Islet of Langerhans (tissue), 1 donor: ENCODE data around the gene PIWIL4.

Experiments
- FAIRE-seq: peaks from one replicate; lab custom pipeline; 2011; peaks lifted over from hg19 to GRCh38; lab: Jason Lieb, UNC

Gene PIWIL4

GRCh38 chr11:94567181-94567670, at the start of gene PIWIL4:
TSS of gene PIWIL4 (plus strand) at chr11:94567368. CDS start at chr11:94567519, 151 bp downstream.
- no peak for FAIRE-seq

GRCh38 chr11:94518300-94518699, 48.9 kb upstream of the PIWIL4 start:
- FAIRE-seq = no peak

- peak; percentile 99 for FAIRE-seq
Observed at GRCh38 chr11:94519478-94520084, 47.6 kb upstream of the PIWIL4 start.

- no peak for FAIRE-seq
Observed at GRCh38 chr11:94521684-94522083, 45.5 kb upstream of the PIWIL4 start.

GRCh38 chr11:94524341-94524740, 42.8 kb upstream of the PIWIL4 start:
- no peak for FAIRE-seq

GRCh38 chr11:94525546-94526324, 41.4 kb upstream of the PIWIL4 start:
- no peak for FAIRE-seq

- FAIRE-seq = no peak
Observed at GRCh38 chr11:94526645-94527438, 40.3 kb upstream of the PIWIL4 start.

GRCh38 chr11:94528551-94528950, 38.6 kb upstream of the PIWIL4 start:
- FAIRE-seq = no peak

- FAIRE-seq = no peak
Observed at GRCh38 chr11:94532211-94532610, 35.0 kb upstream of the PIWIL4 start.

GRCh38 chr11:94533206-94533605, 34.0 kb upstream of the PIWIL4 start:
- no peak for FAIRE-seq

- no peak for FAIRE-seq
Observed at GRCh38 chr11:94533696-94534630, 33.2 kb upstream of the PIWIL4 start.

- FAIRE-seq = no peak
Observed at GRCh38 chr11:94536386-94536785, 30.8 kb upstream of the PIWIL4 start.

- FAIRE-seq = no peak
Observed at GRCh38 chr11:94537031-94537600, 30.1 kb upstream of the PIWIL4 start.

- no peak for FAIRE-seq
Observed at GRCh38 chr11:94539420-94539819, 27.7 kb upstream of the PIWIL4 start.

- no peak for FAIRE-seq
Observed at GRCh38 chr11:94543695-94544645, 23.2 kb upstream of the PIWIL4 start, which contains the start of gene FUT4. TSS of gene FUT4 (plus strand) at chr11:94543921. CDS start at chr11:94544134, 213 bp downstream.

- FAIRE-seq = no peak
Observed at GRCh38 chr11:94544646-94545263, 22.4 kb upstream of the PIWIL4 start.

GRCh38 chr11:94545264-94546161, 21.7 kb upstream of the PIWIL4 start:
- FAIRE-seq = no peak

- FAIRE-seq = no peak
Observed at GRCh38 chr11:94546162-94546470, 21.1 kb upstream of the PIWIL4 start.

- FAIRE-seq = no peak
Observed at GRCh38 chr11:94546886-94547285, 20.3 kb upstream of the PIWIL4 start.
